Psoas muscle (tissue), 8 donors: Measurements from ENCODE around the gene TFPI. TPM values are rescaled to one million over a fixed set of nuclear protein-coding genes. Genes with fewer than 3 reads are reported as not detected.

ENCODE experiments used
- ATAC-seq, 4 donors: fragments of 200-7000 bp; cut with Tn5 transposase; one replicate each; pipeline ENCODE4 v1.9.1; 2020; ENCODE audit warnings: moderate library complexity in 3 of 4, mild to moderate bottlenecking in 2 of 4
- DNase-seq, 2 donors: peaks; one replicate each; pipeline ENCODE4 v3.0.0-alpha.2; 2020
- H3K27ac ChIP-seq: fragments of 200-600 bp; one replicate; pipeline ENCODE4 v1.8.0; 2022
- H3K27me3 ChIP-seq, 3 donors: fragments of 200-600 bp in 1 of 3; one replicate each; pipeline versions ENCODE4 v1.6.1 to v1.8.0; 2013 to 2022; ENCODE audit warnings: low read length in 2 of 3, mild to moderate bottlenecking in 2 of 3, moderate library complexity in 1 of 3; ENCODE audit not compliant: insufficient read depth in 3 of 3
- H3K36me3 ChIP-seq, 2 donors: fragments of 200-600 bp in 1 of 2; one replicate each; pipeline versions ENCODE4 v1.6.1 to v1.8.0; 2013 to 2022; ENCODE audit warnings: low read depth in 1 of 2, mild to moderate bottlenecking in 1 of 2, moderate library complexity in 1 of 2; ENCODE audit not compliant: insufficient read depth in 1 of 2
- H3K4me1 ChIP-seq: fragments of 200-600 bp; one replicate; pipeline ENCODE4 v1.8.0; 2022
- H3K4me3 ChIP-seq: fragments of 200-600 bp; one replicate; pipeline ENCODE4 v1.8.0; 2022; ENCODE audit warnings: mild to moderate bottlenecking
- H3K9me3 ChIP-seq: fragments of 200-600 bp; one replicate; pipeline ENCODE4 v1.8.0; 2022
- CTCF ChIP-seq: fragments of 200-600 bp; IDR thresholded peaks from one replicate; pipeline ENCODE4 v1.8.0; 2022; ENCODE audit warnings: antibody characterized with exemption
- WGBS, 3 donors: extraction: QIAGEN DNeasy Blood & Tissue Kit; methylation state at CpG; one replicate each; pipeline versions ENCODE4 v1.1.6 to v1.1.7; 2013; 5-methylcytosine and 5-hydroxymethylcytosine counted together
- intact Hi-C, 2 donors: fragments of 100-400 bp; cut with DNase I; formaldehyde crosslinking; loops; one replicate each; pipeline versions ENCODE4 v1.11.0 to v1.14.2; 2022
- polyA plus RNA-seq, 3 donors: library from polyadenylated mRNA; stranded (reverse); fragments of 200-250 nt; gene quantifications; one replicate each; pipeline ENCODE4 v1.2.3, GENCODE V29; 2013
- total RNA-seq, 4 donors: library from RNA; stranded (reverse); fragmentation: NEBNext Ultra II Directional in 2 of 4; extraction: Animal tissue kit (Norgen Biotek cat#: 25700) in 2 of 4; gene quantifications; one replicate each; pipeline versions ENCODE4 v1.2.1 to v1.2.4, GENCODE V29; 2021 to 2023
- donor health status: healthy with polysubstance abuse.
- donor health status: DM: no; HTN: no; CAD: no; lungs with moderate emphysema.
- donor health status: Bipolar disorder and iron deficiency.
- donor health status: healthy.
- donor health status: DM: yes; HTN: yes; CAD: no.
- donor health status: DM: no; HTN: no; CAD: no.
- donor health status: DM: no; HTN: no; CAD: no.
- donor health status: DM: yes; HTN: yes; CAD: no.

TFPI gene
- total and polyA plus RNA-seq, 7 donors: 15.0 to 96.0 (median 42.6) TPM

- 79 to 93% (median 90%) methylated on average over 2 of the region's 2 CpGs for WGBS, 3 donors
- TF ChIP-seq CTCF: no peak
- no peaks in the 10 kb centered on the region for H3K9me3 ChIP-seq
- H3K4me3 ChIP-seq: no peak overlapping the region
- peaks cover 0 to 56% of the 10 kb centered on the region in 2 donors for H3K36me3 ChIP-seq
- DNase-seq: no peak
- ATAC-seq: no peak
- no peaks in the 10 kb centered on the region for H3K4me1 ChIP-seq
- no peak overlapping the region for H3K27ac ChIP-seq
- intact Hi-C loops: no loop called here
- no peaks in the 10 kb centered on the region for H3K27me3 ChIP-seq
Observed at GRCh38 chr2:187475499-187476248, 78.6 kb downstream of the TFPI start.

DNA sequence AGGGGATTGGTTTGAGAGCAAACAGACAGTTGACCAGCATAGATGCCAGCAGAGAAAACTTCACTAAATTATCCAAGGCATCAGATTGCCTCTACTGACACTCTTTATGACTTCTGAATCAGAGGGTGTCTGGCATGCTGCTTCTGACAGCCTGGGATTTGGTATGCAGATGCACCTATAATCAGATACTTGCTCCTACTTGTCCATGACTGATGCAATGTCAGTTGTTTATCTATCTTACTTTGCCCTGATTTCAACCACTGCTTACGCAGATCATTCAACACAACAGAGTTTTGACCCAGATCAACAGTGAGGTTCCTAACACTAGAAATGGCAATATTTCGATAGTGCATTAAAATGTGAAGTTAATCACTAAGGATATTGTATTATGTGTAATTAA lies 83.5 kb downstream of the TFPI start:
- intact Hi-C loops: no loop called here
- Histone ChIP-seq H3K27me3 (no peaks in the 10 kb centered on the region), H3K36me3 (peaks cover 0 to 52% of the 10 kb centered on the region in 2 donors), H3K9me3 (no peaks in the 10 kb centered on the region), H3K4me3 (no peak overlapping the region), H3K4me1 (no peaks in the 10 kb centered on the region), H3K27ac (no peak overlapping the region)
- peak in 1 of 4 donors; percentile 51 for ATAC-seq
- TF ChIP-seq CTCF: no peak
- DNase-seq: no peak
- 94 to 100% (median 97%) methylated on average over 2 of the region's 2 CpGs for WGBS, 3 donors

DNA sequence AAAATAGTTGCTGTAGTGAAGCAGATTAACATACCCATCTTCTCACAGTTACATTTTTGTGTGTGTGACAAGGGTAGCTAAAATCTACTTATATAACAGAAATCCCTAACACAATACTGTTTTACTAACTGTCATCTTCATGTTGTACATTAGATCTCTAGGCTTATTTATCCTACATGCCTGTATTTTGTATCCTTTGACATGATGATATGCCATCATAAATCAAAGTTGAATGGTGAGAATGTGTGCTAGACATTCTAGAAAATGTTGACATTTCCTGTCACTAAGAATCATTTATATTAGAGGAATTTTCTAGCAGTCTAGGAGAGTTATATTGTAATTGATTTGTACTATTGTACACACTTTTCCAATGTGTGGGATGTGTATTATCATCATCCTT lies 84.7 kb downstream of the TFPI start:
- no peak for TF ChIP-seq CTCF
- H3K9me3 ChIP-seq: no peaks in the 10 kb centered on the region
- no peaks in the 10 kb centered on the region for H3K4me1 ChIP-seq
- H3K4me3 ChIP-seq: no peak overlapping the region
- ATAC-seq (no peak), DNase-seq (no peak)
- intact Hi-C loops: no loop called here
- no peaks in the 10 kb centered on the region for H3K27me3 ChIP-seq
- H3K27ac ChIP-seq: no peak overlapping the region
- H3K36me3 ChIP-seq: peaks cover 0 to 44% of the 10 kb centered on the region in 2 donors

DNA sequence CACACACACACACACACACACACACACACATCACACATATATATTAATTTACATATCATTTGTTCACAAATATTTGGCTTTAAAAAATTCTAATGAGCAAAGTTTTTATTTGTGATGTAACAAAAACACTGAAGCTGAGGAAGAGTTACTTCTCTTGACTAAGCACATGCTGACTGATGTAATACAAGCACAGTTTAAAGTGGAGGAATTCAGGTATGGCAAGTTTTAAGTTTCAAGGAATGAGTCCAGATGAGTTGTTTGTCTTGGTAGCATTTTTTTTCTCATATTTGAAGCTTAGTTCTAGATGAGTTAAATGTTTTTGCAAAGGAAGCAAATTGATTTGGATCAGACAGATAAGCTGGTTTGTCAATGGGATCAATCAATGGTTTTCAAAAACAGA lies 86.0 kb downstream of the TFPI start:
- H3K4me3 ChIP-seq: no peak overlapping the region
- peaks cover 0 to 43% of the 10 kb centered on the region in 2 donors for H3K36me3 ChIP-seq
- no peaks in the 10 kb centered on the region for H3K9me3 ChIP-seq
- intact Hi-C loops: no loop called here
- no peaks in the 10 kb centered on the region for H3K4me1 ChIP-seq
- no peaks in the 10 kb centered on the region for H3K27me3 ChIP-seq
- ATAC-seq (no peak), DNase-seq (no peak)
- no peak for TF ChIP-seq CTCF
- no peak overlapping the region for H3K27ac ChIP-seq
